Activated gamma-delta T cell treated with Interleukin-2 at 50 U/mL for 16 hours (primary cell): ENCODE measurements around the gene CPEB4.

ENCODE experiments used
- DNase-seq: peaks from one replicate; pipeline ENCODE4 v3.0.0-alpha.2; 2020

CPEB4 gene

GRCh38 chr5:173859408-173860159 lies 28.6 kb upstream of the CPEB4 start:
- no peak for DNase-seq

- no peak for DNase-seq
These were observed 26.1 kb upstream of the CPEB4 start for GRCh38 chr5:173862047-173862477.

- DNase-seq, result no peak
These were observed 24.8 kb upstream of the CPEB4 start for GRCh38 chr5:173863359-173863758.

- DNase-seq, result no peak
These were observed 23.8 kb upstream of the CPEB4 start for GRCh38 chr5:173864126-173865050.

GRCh38 chr5:173866243-173866857 lies 21.8 kb upstream of the CPEB4 start:
- DNase-seq, result no peak

GRCh38 chr5:173866858-173867679 lies 21.1 kb upstream of the CPEB4 start:
- no peak for DNase-seq

- DNase-seq, result no peak
These were observed 19.9 kb upstream of the CPEB4 start for GRCh38 chr5:173868096-173868880.

- no peak for DNase-seq
These were observed 18.8 kb upstream of the CPEB4 start for GRCh38 chr5:173869316-173869715.

DNA sequence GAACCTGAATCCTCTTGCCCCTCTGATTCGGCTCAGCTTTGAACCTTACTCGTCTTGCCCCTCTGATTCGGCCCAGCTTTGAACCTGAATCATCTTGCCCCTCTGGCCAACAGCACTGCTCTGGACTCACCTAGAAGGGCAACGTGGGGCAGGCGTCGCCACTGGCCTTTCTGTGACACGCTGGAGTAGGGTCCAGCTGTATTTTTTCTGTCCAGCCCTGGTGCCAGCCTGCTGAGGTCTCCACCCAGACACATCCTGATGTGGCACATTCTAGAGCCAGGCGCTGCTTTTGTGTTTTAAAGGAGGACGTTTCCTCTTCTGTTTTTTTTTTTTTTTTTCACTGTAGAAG lies 15.2 kb upstream of the CPEB4 start:
- no peak for DNase-seq

GRCh38 chr5:173873306-173873922 lies 14.7 kb upstream of the CPEB4 start:
- no peak for DNase-seq

- DNase-seq, result no peak
These were observed 13.0 kb upstream of the CPEB4 start for GRCh38 chr5:173875189-173875588.

- DNase-seq, result no peak
These were observed 9.8 kb upstream of the CPEB4 start for GRCh38 chr5:173878224-173878967.

- DNase-seq, result no peak
These were observed 7.7 kb upstream of the CPEB4 start for GRCh38 chr5:173880306-173880985.

GRCh38 chr5:173881811-173882575 lies 6.2 kb upstream of the CPEB4 start:
- DNase-seq, result no peak

- DNase-seq, result no peak
These were observed 5.5 kb upstream of the CPEB4 start for GRCh38 chr5:173882632-173883031.

DNA sequence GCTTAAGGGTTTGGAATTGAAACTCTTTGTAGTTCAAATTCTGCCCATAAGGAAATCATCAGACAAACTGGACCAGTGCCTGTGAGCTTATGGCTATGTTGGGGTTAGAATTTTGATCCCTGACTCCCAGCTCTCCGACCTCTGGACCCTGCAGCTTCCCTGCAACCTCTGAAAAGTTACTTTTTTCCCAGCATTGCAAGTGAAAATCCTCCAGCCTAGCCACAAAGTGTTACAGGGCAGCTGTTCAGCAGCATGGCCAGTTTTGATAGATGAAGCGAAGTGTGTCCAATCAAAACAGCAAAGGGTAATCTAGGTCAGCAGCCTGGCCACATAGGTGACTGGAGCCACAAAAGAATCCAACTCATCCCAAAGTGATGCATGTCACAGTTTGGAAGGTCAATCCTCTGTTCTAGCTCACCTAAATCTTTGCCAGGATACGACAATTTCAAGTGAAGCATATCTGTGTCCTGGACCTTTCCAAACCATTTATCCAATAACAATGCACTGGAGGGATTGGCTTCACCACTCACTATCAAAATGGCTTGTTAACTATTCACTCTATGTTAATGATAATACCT lies 4.7 kb upstream of the CPEB4 start:
- no peak for DNase-seq

DNA sequence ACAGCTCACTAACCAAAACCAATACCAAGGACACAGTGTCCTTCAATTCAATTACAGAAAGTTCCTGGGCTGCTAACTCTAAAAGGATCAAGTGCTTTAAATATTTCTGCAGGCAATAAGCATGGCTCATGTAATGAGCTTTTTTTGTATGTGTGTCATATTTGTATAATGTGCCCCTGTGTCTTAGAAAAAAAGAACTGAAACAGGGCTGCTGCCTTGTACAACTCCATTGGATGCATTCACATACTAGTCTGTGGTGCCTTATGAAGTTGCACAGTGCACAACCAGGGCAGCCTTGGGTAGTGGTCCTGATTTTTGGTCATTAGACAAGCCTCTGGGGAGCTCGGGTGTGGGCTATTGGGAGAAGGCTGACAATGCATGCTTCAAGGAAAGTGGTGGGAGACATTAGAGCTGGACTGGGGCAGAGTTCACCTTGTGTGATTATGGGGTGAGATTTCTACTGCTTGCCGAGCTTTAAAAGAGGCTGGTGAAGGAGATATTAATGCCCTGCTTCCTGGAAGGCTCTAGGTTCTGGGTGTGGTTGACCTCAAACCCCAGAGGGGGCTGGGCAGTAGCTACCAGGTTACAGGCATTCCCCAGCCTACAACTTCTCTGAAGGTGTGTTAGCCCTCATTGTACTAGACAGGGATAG lies 3.6 kb upstream of the CPEB4 start:
- peak; percentile 27 for DNase-seq

DNA sequence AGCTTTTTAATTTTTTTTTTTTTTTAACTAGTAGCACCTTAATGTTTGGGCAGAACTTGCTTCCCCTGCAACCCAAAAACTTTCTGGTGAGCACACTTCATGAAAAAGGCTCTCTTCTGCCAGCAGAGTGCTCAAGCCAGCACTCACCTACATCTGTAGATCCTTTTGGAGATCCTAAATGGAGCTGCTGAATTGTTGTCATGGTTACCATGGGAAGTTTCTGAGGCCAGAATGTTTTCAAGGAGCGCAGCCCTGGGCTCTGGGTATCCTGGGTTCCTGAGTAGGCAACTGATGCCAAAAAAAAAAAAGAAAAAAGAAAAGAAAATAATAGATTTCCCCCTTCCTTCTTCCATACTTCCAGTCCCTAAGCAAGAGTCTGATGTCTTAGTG lies 3.1 kb upstream of the CPEB4 start:
- no peak for DNase-seq
